HT1080 (cell line): ENCODE data around the gene USE1. TPM values are rescaled to one million over a fixed set of nuclear protein-coding genes. Genes with fewer than 3 reads are reported as not detected.

Experiments used
- DNase-seq: peaks from one replicate; pipeline ENCODE4 v3.0.0-alpha.2; 2015; ENCODE audit warnings: low read depth
- total RNA-seq: library from RNA; depleted of rRNA; stranded (reverse); fragments of >200 nt; shearing (Covaris generic); gene quantifications from 2 replicates; pipeline ENCODE4 v1.2.3, GENCODE V29; 2014; rRNA removed

Gene USE1
- total RNA-seq, 1 experiment from 2014 or later: 30.5 TPM

- no peak for DNase-seq
These were observed 41.0 kb downstream of the USE1 start for GRCh38 chr19:17256130-17256529.

GRCh38 chr19:17259118-17259780 is 44.1 kb downstream of the USE1 start:
- DNase-seq: no peak

GRCh38 chr19:17259934-17260333 is 44.8 kb downstream of the USE1 start:
- DNase-seq: no peak

GRCh38 chr19:17260842-17261325 is 45.7 kb downstream of the USE1 start:
- DNase-seq: peak; percentile 80

GRCh38 chr19:17262557-17262956 is 47.4 kb downstream of the USE1 start:
- no peak for DNase-seq

GRCh38 chr19:17263712-17264640 is 48.8 kb downstream of the USE1 start:
- no peak for DNase-seq

GRCh38 chr19:17264641-17264979 is 49.5 kb downstream of the USE1 start, which contains the start of gene USHBP1:
USHBP1 (minus strand) TSS chr19:17264745; CDS start chr19:17264299, 446 bp downstream.
- no peak for DNase-seq

- no peak for DNase-seq
These were observed 50.9 kb downstream of the USE1 start for GRCh38 chr19:17266026-17266425.

GRCh38 chr19:17266589-17266974 is 51.4 kb downstream of the USE1 start:
- DNase-seq: no peak

GRCh38 chr19:17266975-17267788 is 52.0 kb downstream of the USE1 start, which contains the start of gene BABAM1:
BABAM1 (plus strand) TSS chr19:17267443; CDS start chr19:17268807, 1,364 bp downstream.
- peak; percentile 100 for DNase-seq

- DNase-seq: no peak
These were observed 53.6 kb downstream of the USE1 start for GRCh38 chr19:17268754-17269153.

Other genes starting within 250 kb of the USE1 start
- not detected in 2 replicates for gene CPAMD8, start 188.5 kb upstream of the USE1 start, total RNA-seq
- gene HAUS8, start 139.9 kb upstream of the USE1 start, total RNA-seq: 10.1 and 11.1 TPM in 2 replicates
- gene MYO9B, start 139.6 kb upstream of the USE1 start, total RNA-seq: 29.3 and 30.8 TPM in 2 replicates
- 3.6 and 8.1 TPM in 2 replicates for gene OCEL1, start 10.9 kb downstream of the USE1 start, total RNA-seq
- gene NR2F6, start 30.6 kb downstream of the USE1 start, total RNA-seq: 84.2 and 89.7 TPM in 2 replicates
- gene USHBP1, start 49.4 kb downstream of the USE1 start, total RNA-seq: 0.07 TPM in 1 of 2 replicates, not detected in the other
- 248 and 260 TPM in 2 replicates for gene BABAM1, start 52.1 kb downstream of the USE1 start, total RNA-seq
- gene ANKLE1, start 66.5 kb downstream of the USE1 start, total RNA-seq: 0.35 and 1.3 TPM in 2 replicates
- 0.23 and 0.24 TPM in 2 replicates for gene ABHD8, start 88.1 kb downstream of the USE1 start, total RNA-seq
- gene MRPL34, start 90.5 kb downstream of the USE1 start, total RNA-seq: 111 and 122 TPM in 2 replicates
- gene DDA1, start 94.2 kb downstream of the USE1 start, total RNA-seq: 33.0 and 48.1 TPM in 2 replicates
- gene ANO8, start 119.5 kb downstream of the USE1 start, total RNA-seq: 2.1 and 2.3 TPM in 2 replicates
- 38.2 and 43.3 TPM in 2 replicates for gene GTPBP3, start 122.2 kb downstream of the USE1 start, total RNA-seq
- gene PLVAP, start 162.0 kb downstream of the USE1 start, total RNA-seq: not detected in 2 replicates
- gene CCDC194, start 178.8 kb downstream of the USE1 start, total RNA-seq: not detected in 2 replicates
- 1.2 TPM in 1 of 2 replicates, not detected in the other for gene BST2, start 190.3 kb downstream of the USE1 start, total RNA-seq
- gene MVB12A, start 204.7 kb downstream of the USE1 start, total RNA-seq: 72.1 and 78.0 TPM in 2 replicates
- not detected in 2 replicates for gene TMEM221, start 233.3 kb downstream of the USE1 start, total RNA-seq
- not detected in 2 replicates for gene NXNL1, start 245.6 kb downstream of the USE1 start, total RNA-seq